GM19324 (cell line): ENCODE data around the gene MSTO1.
"Not testable (repeated sequence)": the region's sequence is repeated elsewhere in the genome, so short reads cannot be mapped to it uniquely, and the experiment has no call there.

Experiments
- ATAC-seq: cut with Tn5 transposase; IDR thresholded peaks from one replicate; pipeline ENCODE4 v1.9.1; 2021; ENCODE audit warnings: mild to moderate bottlenecking, moderate library complexity; ENCODE audit not compliant: unreplicated experiment, low FRiP score

The MSTO1 gene

GRCh38 chr1:155610257-155610647 lies 234 bp downstream of the MSTO1 start:
- ATAC-seq: peak; percentile 22

- ATAC-seq: not testable (repeated sequence)
Observed at GRCh38 chr1:155613226-155613625, 3.2 kb downstream of the MSTO1 start.

- ATAC-seq: no peak
Observed at GRCh38 chr1:155622191-155622590, 12.2 kb downstream of the MSTO1 start.

GRCh38 chr1:155623357-155623756 lies 13.3 kb downstream of the MSTO1 start:
- no peak for ATAC-seq

GRCh38 chr1:155626428-155626827 lies 16.4 kb downstream of the MSTO1 start:
- not testable (repeated sequence) for ATAC-seq

GRCh38 chr1:155636397-155637153 lies 26.6 kb downstream of the MSTO1 start:
- no peak for ATAC-seq

- no peak for ATAC-seq
Observed at GRCh38 chr1:155640367-155640766, 30.3 kb downstream of the MSTO1 start.

- ATAC-seq: not testable (repeated sequence)
Observed at GRCh38 chr1:155642559-155643180, 32.7 kb downstream of the MSTO1 start.

GRCh38 chr1:155643230-155643629 lies 33.2 kb downstream of the MSTO1 start:
- no peak for ATAC-seq

- no peak for ATAC-seq
Observed at GRCh38 chr1:155645034-155645598, 35.1 kb downstream of the MSTO1 start.

GRCh38 chr1:155645648-155646047 lies 35.6 kb downstream of the MSTO1 start:
- no peak for ATAC-seq

GRCh38 chr1:155646307-155646706 lies 36.3 kb downstream of the MSTO1 start:
- ATAC-seq: no peak

- ATAC-seq: no peak
Observed at GRCh38 chr1:155648207-155649147, 38.5 kb downstream of the MSTO1 start.

GRCh38 chr1:155649676-155650075 lies 39.7 kb downstream of the MSTO1 start:
- no peak for ATAC-seq

- ATAC-seq: no peak
Observed at GRCh38 chr1:155650231-155650757, 40.3 kb downstream of the MSTO1 start.

- ATAC-seq: no peak
Observed at GRCh38 chr1:155651861-155652661, 42.0 kb downstream of the MSTO1 start.

- no peak for ATAC-seq
Observed at GRCh38 chr1:155652951-155653350, 42.9 kb downstream of the MSTO1 start.

- no peak for ATAC-seq
Observed at GRCh38 chr1:155657463-155657862, 47.4 kb downstream of the MSTO1 start.

- not testable (repeated sequence) for ATAC-seq
Observed at GRCh38 chr1:155661239-155661638, 51.2 kb downstream of the MSTO1 start.
